Tibial nerve (tissue), 4 donors: ENCODE results near the gene MARF1. TPM values are rescaled to one million over a fixed set of nuclear protein-coding genes. Genes with fewer than 3 reads are reported as not detected.
"Not testable (repeated sequence)": the region's sequence is repeated elsewhere in the genome, so short reads cannot be mapped to it uniquely, and the experiment has no call there.

Source experiments
- DNase-seq, 2 donors: peaks; one replicate each; pipeline ENCODE4 v3.0.0-alpha.2; 2019; ENCODE audit warnings: low spot score in 2 of 2
- H3K27ac ChIP-seq, 4 donors: fragments of 200-600 bp; sonication (generic) in 3 of 4; one replicate each; pipeline ENCODE4 v1.5.1; 2017 to 2019; ENCODE audit warnings: mild to moderate bottlenecking in 1 of 4
- H3K27me3 ChIP-seq, 2 donors: fragments of 200-600 bp; sonication (generic) in 1 of 2; one replicate each; pipeline versions ENCODE4 v1.5.1 to v1.6.0; 2017 to 2019
- H3K36me3 ChIP-seq, 3 donors: fragments of 200-600 bp; sonication (generic); one replicate each; pipeline ENCODE4 v1.5.1; 2018 to 2019
- H3K4me1 ChIP-seq, 4 donors: fragments of 200-600 bp; sonication (generic) in 3 of 4; one replicate each; pipeline ENCODE4 v1.5.1; 2017 to 2019
- H3K4me3 ChIP-seq, 4 donors: fragments of 200-600 bp; sonication (generic) in 3 of 4; one replicate each; pipeline ENCODE4 v1.5.1; 2017 to 2019; ENCODE audit warnings: mild to moderate bottlenecking in 1 of 4, moderate library complexity in 1 of 4
- H3K9me3 ChIP-seq, 4 donors: fragments of 200-600 bp; sonication (generic) in 3 of 4; one replicate each; pipeline ENCODE4 v1.5.1; 2017 to 2019
- CTCF ChIP-seq, 5 experiments: fragments of 200-600 bp in 3 of 5; fragments of 450-650 bp in 2 of 5; sonication (generic) in 3 of 5; IDR thresholded peaks; one replicate each; pipeline ENCODE4 v1.5.1; 2016 to 2019; ENCODE audit warnings: antibody characterized with exemption in 5 of 5, mild to moderate bottlenecking in 3 of 5, moderate library complexity in 2 of 5
- EP300 ChIP-seq, 2 donors: sonication (generic); formaldehyde crosslinking; IDR thresholded peaks; one replicate each; pipeline ENCODE4 v1.6.1; 2017; ENCODE audit warnings: antibody characterized with exemption in 2 of 2, mild to moderate bottlenecking in 1 of 2
- POLR2A ChIP-seq, 2 donors: fragments of 450-650 bp; IDR thresholded peaks; one replicate each; pipeline ENCODE4 v1.6.1; 2017; ENCODE audit warnings: antibody characterized with exemption in 2 of 2, mild to moderate bottlenecking in 2 of 2, moderate library complexity in 2 of 2
- WGBS, 2 donors: methylation state at CpG; one replicate each; pipeline ENCODE4 v1.1.5; 2018; 5-methylcytosine and 5-hydroxymethylcytosine counted together
- total RNA-seq, 4 donors: library from RNA; depleted of rRNA; stranded (reverse); fragments of >200 nt; gene quantifications; one replicate each; pipeline ENCODE4 v1.1.0, GENCODE V29; 2016

Gene MARF1
- total RNA-seq, 4 donors from 2014 or later, result 44.6 to 57.5 (median 54.4) TPM

- 78 to 80% methylated on average over 7 of the region's 7 CpGs for WGBS, 2 donors
- TF ChIP-seq POLR2A (IDR thresholded peaks at IDR 0.05) (no peak), CTCF (IDR thresholded peaks at IDR 0.05) (no peak), EP300 (IDR thresholded peaks at IDR 0.05) (no peak)
- H3K36me3 ChIP-seq, result peaks cover 0 to 30% (median 0%) of the 10 kb centered on the region in 3 donors
- H3K4me1 ChIP-seq, result peaks cover 0 to 10% (median 4%) of the 10 kb centered on the region in 4 donors
- H3K27me3 ChIP-seq, result no peaks in the 10 kb centered on the region
- H3K4me3 ChIP-seq, result no peak overlapping the region
- no peak overlapping the region for H3K27ac ChIP-seq
- no peaks in the 10 kb centered on the region for H3K9me3 ChIP-seq
- DNase-seq, result no peak
These were observed 69.6 kb downstream of the MARF1 start for GRCh38 chr16:15573274-15573895.

DNA sequence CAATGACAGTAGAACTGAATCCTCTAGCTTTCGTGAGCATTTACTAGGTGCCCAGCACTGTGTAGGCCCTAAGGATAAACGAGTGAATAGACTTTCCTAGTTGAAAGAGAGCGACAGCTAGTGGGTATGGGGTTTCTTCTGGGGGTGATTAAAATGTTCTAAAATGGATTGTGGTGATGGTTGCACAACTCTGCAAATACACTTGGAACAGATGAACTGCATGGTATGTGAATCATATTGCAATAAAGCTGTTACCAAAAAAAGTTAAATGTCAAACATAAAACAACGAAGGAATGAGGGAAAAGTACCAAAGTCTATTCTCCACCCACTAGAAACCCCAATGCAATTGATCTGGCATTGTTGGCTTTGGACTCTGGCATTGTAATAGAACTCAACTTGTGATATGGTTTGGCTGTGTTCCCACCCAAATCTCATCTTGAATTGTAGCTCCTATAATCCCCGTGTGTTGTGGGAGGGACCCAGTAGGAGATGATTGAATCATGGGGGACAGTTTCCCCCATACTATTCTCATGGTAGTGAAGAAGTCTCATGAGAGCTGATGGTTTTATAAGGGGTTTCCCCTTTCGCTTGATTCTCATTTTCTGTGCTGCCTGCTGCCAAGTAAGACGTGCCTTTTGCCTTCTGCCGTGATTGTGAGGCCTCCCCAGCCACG lies 70.5 kb downstream of the MARF1 start:
- peaks cover 0 to 32% (median 0%) of the 10 kb centered on the region in 3 donors for H3K36me3 ChIP-seq
- no peak for DNase-seq
- 43 to 60% methylated on average over 9 of the region's 9 CpGs for WGBS, 2 donors
- TF ChIP-seq EP300 (IDR thresholded peaks at IDR 0.05) (peak in 1 of 2 donors; percentile 21), POLR2A (IDR thresholded peaks at IDR 0.05) (no peak)
- H3K4me1 ChIP-seq, result peaks cover 0 to 10% (median 4%) of the 10 kb centered on the region in 4 donors
- no peak overlapping the region for H3K4me3 ChIP-seq
- H3K27me3 ChIP-seq, result no peaks in the 10 kb centered on the region
- no peak overlapping the region for H3K27ac ChIP-seq
- H3K9me3 ChIP-seq, result no peaks in the 10 kb centered on the region

GRCh38 chr16:15571557-15571956 lies 71.4 kb downstream of the MARF1 start:
- H3K36me3 ChIP-seq, result peaks cover 0 to 32% (median 0%) of the 10 kb centered on the region in 3 donors
- TF ChIP-seq POLR2A (IDR thresholded peaks at IDR 0.05) (no peak), CTCF (IDR thresholded peaks at IDR 0.05) (no peak), EP300 (IDR thresholded peaks at IDR 0.05) (no peak)
- no peaks in the 10 kb centered on the region for H3K9me3 ChIP-seq
- H3K27me3 ChIP-seq, result no peaks in the 10 kb centered on the region
- 85 to 87% methylated on average over 6 of the region's 6 CpGs for WGBS, 2 donors
- no peak for DNase-seq
- H3K4me3 ChIP-seq, result no peak overlapping the region
- peaks cover 0 to 10% (median 4%) of the 10 kb centered on the region in 4 donors for H3K4me1 ChIP-seq
- H3K27ac ChIP-seq, result no peak overlapping the region

DNA sequence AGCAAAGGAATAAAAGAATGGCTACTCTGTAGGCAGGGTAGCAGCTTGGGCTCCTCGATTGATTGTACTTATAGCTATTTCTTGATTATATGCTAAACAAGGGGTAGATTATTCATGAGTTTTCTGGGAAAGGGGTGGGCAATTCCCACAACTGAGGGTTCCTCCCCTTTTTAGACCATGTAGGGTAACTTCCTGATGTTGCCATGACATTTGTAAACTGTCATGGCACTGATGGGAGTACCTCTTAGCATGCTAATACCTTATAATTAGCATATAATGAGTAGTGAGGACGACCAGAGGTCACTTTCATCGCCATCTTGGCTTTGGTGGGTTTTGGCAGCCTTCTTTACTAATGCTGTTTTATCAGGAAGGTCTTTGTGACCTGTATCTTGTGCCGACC lies 72.3 kb downstream of the MARF1 start:
- Histone ChIP-seq H3K36me3 (peaks cover 0 to 32% (median 0%) of the 10 kb centered on the region in 3 donors), H3K4me1 (peaks cover 0 to 10% (median 4%) of the 10 kb centered on the region in 4 donors)
- H3K27me3 ChIP-seq, H3K4me3 ChIP-seq, H3K9me3 ChIP-seq, DNase-seq, H3K27ac ChIP-seq: not testable (repeated sequence)
- WGBS, 2 donors, result 91 to 93% methylated on average over 4 of the region's 4 CpGs

- WGBS, 2 donors, result 91 to 96% methylated on average over 5 of the region's 5 CpGs
- TF ChIP-seq CTCF (IDR thresholded peaks at IDR 0.05) (no peak), POLR2A (IDR thresholded peaks at IDR 0.05) (no peak), EP300 (IDR thresholded peaks at IDR 0.05) (no peak)
These were observed 75.1 kb downstream of the MARF1 start for GRCh38 chr16:15567823-15568222.

DNA sequence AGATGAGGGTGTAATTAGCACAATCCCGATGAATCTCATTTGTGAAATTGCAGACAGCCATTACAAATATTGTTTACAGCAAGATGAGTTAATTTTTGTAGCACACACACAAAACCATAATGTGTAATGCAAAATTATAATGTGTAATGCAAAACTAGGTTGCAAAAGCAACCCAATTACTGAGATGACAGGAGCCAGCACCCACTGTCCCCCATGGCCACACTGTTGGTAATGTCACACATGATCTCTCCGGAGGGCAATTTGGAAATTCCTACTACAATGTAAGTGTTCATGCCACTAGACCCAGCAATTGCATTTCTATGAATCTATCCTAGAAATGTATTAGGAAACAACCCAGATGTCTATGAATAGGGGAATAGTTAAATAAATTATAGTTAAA lies 76.9 kb downstream of the MARF1 start:
- 83 to 84% methylated on average over 2 of the region's 2 CpGs for WGBS, 2 donors
- Histone ChIP-seq H3K4me3 (no peak overlapping the region), H3K27me3 (no peaks in the 10 kb centered on the region), H3K9me3 (no peaks in the 10 kb centered on the region), H3K4me1 (peaks cover 0 to 8% (median 0%) of the 10 kb centered on the region in 4 donors), H3K36me3 (peaks cover 0 to 32% (median 0%) of the 10 kb centered on the region in 3 donors), H3K27ac (no peak overlapping the region)
- TF ChIP-seq EP300 (IDR thresholded peaks at IDR 0.05), result no peak
- TF ChIP-seq POLR2A (IDR thresholded peaks at IDR 0.05), result no peak
- no peak for TF ChIP-seq CTCF (IDR thresholded peaks at IDR 0.05)
- no peak for DNase-seq

More at GRCh38 chr16:15567823-15568222, 75.1 kb downstream of the MARF1 start:
- DNase-seq, result no peak
- H3K36me3 ChIP-seq, result peaks cover 0 to 32% (median 0%) of the 10 kb centered on the region in 3 donors
- H3K9me3 ChIP-seq, result no peaks in the 10 kb centered on the region
- no peak overlapping the region for H3K27ac ChIP-seq
- H3K4me1 ChIP-seq, result peaks cover 0 to 17% (median under 1%) of the 10 kb centered on the region in 4 donors
- no peak overlapping the region for H3K4me3 ChIP-seq
- no peaks in the 10 kb centered on the region for H3K27me3 ChIP-seq
